NCI-H1417 treated with DMSO at 0.1 percent for 48 hours (cell line): ENCODE results near the gene CFAP77.

ENCODE experiments used
- DNase-seq: peaks from one replicate; lab custom pipeline; 2025; lab: John Stamatoyannopoulos, UW

CFAP77 gene

GRCh38 chr9:132517815-132518550, 108.0 kb downstream of the CFAP77 start:
- no peak for DNase-seq

GRCh38 chr9:132518626-132519025, 108.6 kb downstream of the CFAP77 start:
- DNase-seq: no peak

GRCh38 chr9:132519033-132519432, 109.0 kb downstream of the CFAP77 start:
- DNase-seq: no peak

- no peak for DNase-seq
These were observed 110.6 kb downstream of the CFAP77 start for GRCh38 chr9:132520612-132521011.

- DNase-seq: no peak
These were observed 115.5 kb downstream of the CFAP77 start for GRCh38 chr9:132525308-132526023.

- DNase-seq: no peak
These were observed 121.2 kb downstream of the CFAP77 start for GRCh38 chr9:132531195-132531594.

GRCh38 chr9:132531710-132532570, 121.9 kb downstream of the CFAP77 start:
- peak; percentile 90 for DNase-seq

GRCh38 chr9:132534832-132535231, 124.8 kb downstream of the CFAP77 start:
- DNase-seq: no peak

- DNase-seq: no peak
These were observed 126.1 kb downstream of the CFAP77 start for GRCh38 chr9:132536124-132536523.

GRCh38 chr9:132537352-132537751, 127.3 kb downstream of the CFAP77 start:
- DNase-seq: no peak

GRCh38 chr9:132538071-132538470, 128.1 kb downstream of the CFAP77 start:
- DNase-seq: no peak

GRCh38 chr9:132539096-132539495, 129.1 kb downstream of the CFAP77 start:
- DNase-seq: no peak

- DNase-seq: no peak
These were observed 131.0 kb downstream of the CFAP77 start for GRCh38 chr9:132541051-132541450.

- no peak for DNase-seq
These were observed 132.1 kb downstream of the CFAP77 start for GRCh38 chr9:132541870-132542830.

GRCh38 chr9:132543251-132543650, 133.2 kb downstream of the CFAP77 start:
- no peak for DNase-seq

- DNase-seq: no peak
These were observed 133.9 kb downstream of the CFAP77 start for GRCh38 chr9:132543960-132544359.

GRCh38 chr9:132545578-132545977, 135.6 kb downstream of the CFAP77 start:
- DNase-seq: no peak

GRCh38 chr9:132546148-132547051, 136.4 kb downstream of the CFAP77 start:
- peak; percentile 84 for DNase-seq

- DNase-seq: no peak
These were observed 137.0 kb downstream of the CFAP77 start for GRCh38 chr9:132547052-132547431.

- no peak for DNase-seq
These were observed 137.4 kb downstream of the CFAP77 start for GRCh38 chr9:132547436-132547835.
